Neuronal stem cell (in vitro differentiated cells): Measurements from ENCODE around the gene ZNF699.

Experiments used
- DNase-seq: peaks from one replicate; pipeline ENCODE4 v3.0.0-alpha.2; 2013; ENCODE audit warnings: low spot score
- H2AFZ ChIP-seq: one replicate; pipeline ENCODE4 v1.6.1; 2013; ENCODE audit warnings: mild to moderate bottlenecking, low read length, inconsistent platforms
- H2AK5ac ChIP-seq: 2 replicates; pipeline ENCODE4 v1.6.1; 2013; ENCODE audit warnings: low read depth, mild to moderate bottlenecking, inconsistent platforms, low read length, moderate library complexity, mixed read lengths
- H2BK120ac ChIP-seq: 2 replicates; pipeline ENCODE4 v1.6.1; 2013; ENCODE audit warnings: low read depth, mild to moderate bottlenecking, inconsistent platforms, low read length, moderate library complexity, mixed read lengths
- H2BK12ac ChIP-seq: one replicate; pipeline ENCODE4 v1.6.1; 2013; ENCODE audit warnings: low read length, inconsistent platforms
- H2BK15ac ChIP-seq: 2 replicates; pipeline ENCODE4 v1.6.1; 2013; ENCODE audit warnings: mild to moderate bottlenecking, low read length, inconsistent platforms, mixed read lengths
- H2BK5ac ChIP-seq: one replicate; pipeline ENCODE4 v1.6.1; 2013; ENCODE audit warnings: inconsistent platforms, mild to moderate bottlenecking, low read length, moderate library complexity
- H3K14ac ChIP-seq: one replicate; pipeline ENCODE4 v1.6.1; 2013; ENCODE audit warnings: low read length, inconsistent platforms
- H3K18ac ChIP-seq: 2 replicates; pipeline ENCODE4 v1.6.1; 2013; ENCODE audit warnings: low read length, inconsistent platforms
- H3K23ac ChIP-seq: 2 replicates; pipeline ENCODE4 v1.6.1; 2013; ENCODE audit warnings: low read depth, mild to moderate bottlenecking, mixed read lengths, low read length, inconsistent platforms; ENCODE audit not compliant: poor library complexity
- H3K27ac ChIP-seq: replicated peaks from 3 replicates; pipeline ENCODE4 v1.5.1; 2013; ENCODE audit warnings: low read length, inconsistent platforms
- H3K27me3 ChIP-seq, 3 experiments: 2 replicates each; pipeline ENCODE4 v1.6.1; 2013; ENCODE audit warnings: low read length in 3 of 3, mild to moderate bottlenecking in 2 of 3, inconsistent platforms in 1 of 3, low read depth in 1 of 3, mixed read lengths in 1 of 3, moderate library complexity in 1 of 3; ENCODE audit not compliant: control insufficient read depth in 3 of 3, insufficient read depth in 3 of 3
- H3K36me3 ChIP-seq, 2 donors: replicated peaks in 1 of 2; 2 replicates each; pipeline ENCODE4 v1.6.1; 2013; ENCODE audit warnings: low read length in 2 of 2; ENCODE audit not compliant: control insufficient read depth in 2 of 2, insufficient read depth in 2 of 2
- H3K4ac ChIP-seq: 2 replicates; pipeline ENCODE4 v1.6.1; 2013; ENCODE audit warnings: inconsistent platforms, mild to moderate bottlenecking, low read length, moderate library complexity
- H3K4me1 ChIP-seq, 2 donors: 1 replicate in 1 of 2; 2 replicates in 1 of 2; pipeline ENCODE4 v1.6.1; 2013; ENCODE audit warnings: low read length in 2 of 2, low read depth in 1 of 2; ENCODE audit not compliant: control insufficient read depth in 2 of 2, insufficient read depth in 1 of 2
- H3K4me2 ChIP-seq: one replicate; pipeline ENCODE4 v1.6.1; 2013; ENCODE audit warnings: mild to moderate bottlenecking, low read length, inconsistent platforms; ENCODE audit not compliant: insufficient read depth, poor library complexity, severe bottlenecking
- H3K4me3 ChIP-seq, 2 donors: 2 replicates each; pipeline ENCODE4 v1.5.1; 2013; ENCODE audit warnings: low read length in 2 of 2, mild to moderate bottlenecking in 2 of 2, inconsistent platforms in 1 of 2, moderate library complexity in 1 of 2
- H3K79me1 ChIP-seq: one replicate; pipeline ENCODE4 v1.6.1; 2013; ENCODE audit warnings: low read depth, mild to moderate bottlenecking, inconsistent platforms, low read length, moderate library complexity
- H3K9ac ChIP-seq: one replicate; pipeline ENCODE4 v1.6.1; 2013; ENCODE audit warnings: mild to moderate bottlenecking, low read depth, low read length, inconsistent platforms; ENCODE audit not compliant: poor library complexity
- H3K9me3 ChIP-seq, 2 donors: replicated peaks in 1 of 2; 2 replicates each; pipeline versions ENCODE3 to v1.6.1; 2013; ENCODE audit warnings: low read length in 2 of 2, mild to moderate bottlenecking in 2 of 2, inconsistent platforms in 1 of 2, low read depth in 1 of 2, mixed read lengths in 1 of 2, moderate library complexity in 1 of 2; ENCODE audit not compliant: control insufficient read depth in 2 of 2, insufficient read depth in 1 of 2
- H4K8ac ChIP-seq: one replicate; pipeline ENCODE4 v1.6.1; 2013; ENCODE audit warnings: low read depth, mild to moderate bottlenecking, inconsistent platforms, low read length, moderate library complexity
- H4K91ac ChIP-seq: one replicate; pipeline ENCODE4 v1.6.1; 2013; ENCODE audit warnings: low read length, low read depth, mild to moderate bottlenecking, inconsistent platforms; ENCODE audit not compliant: poor library complexity
- WGBS, 2 donors: extraction: QIAGEN DNeasy Blood & Tissue Kit; methylation state at CpG; one replicate each; pipeline ENCODE4 v1.1.7; 2013; ENCODE audit warnings: missing lambda C conversion rate in 2 of 2, mixed read lengths in 1 of 2; ENCODE audit not compliant: insufficient read length in 2 of 2, insufficient replicate concordance in 1 of 2; ENCODE audit errors: extremely low coverage in 2 of 2; 5-methylcytosine and 5-hydroxymethylcytosine counted together

ZNF699 gene

DNA sequence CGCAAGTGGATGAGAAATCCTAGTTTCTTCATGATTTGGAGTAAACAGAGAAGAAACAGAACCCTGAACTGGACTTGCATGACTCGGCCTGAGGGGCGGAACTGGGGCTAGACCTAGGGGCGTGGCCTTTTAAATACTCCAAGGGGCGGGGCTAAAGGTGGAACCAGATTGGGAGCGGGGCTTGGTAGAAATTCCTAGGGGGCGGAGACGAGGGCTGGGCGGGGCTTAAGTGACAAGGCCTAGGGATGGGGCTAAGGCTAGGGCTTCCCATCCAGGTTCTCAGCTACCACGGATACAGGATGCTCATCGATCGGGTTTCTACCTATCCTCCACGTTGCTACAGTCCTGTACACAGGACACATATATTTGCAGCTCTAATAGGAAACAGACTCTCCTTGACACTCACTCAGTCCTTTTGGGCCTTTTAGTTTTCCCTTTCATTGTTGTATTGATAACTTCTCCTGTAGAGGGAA lies 372 bp upstream of the ZNF699 start:
- peak overlapping the region; percentile 80 for H3K27ac ChIP-seq
- peaks cover 5 to 20% of the 10 kb centered on the region in 2 donors for H3K9me3 ChIP-seq
- no peak for DNase-seq

DNA sequence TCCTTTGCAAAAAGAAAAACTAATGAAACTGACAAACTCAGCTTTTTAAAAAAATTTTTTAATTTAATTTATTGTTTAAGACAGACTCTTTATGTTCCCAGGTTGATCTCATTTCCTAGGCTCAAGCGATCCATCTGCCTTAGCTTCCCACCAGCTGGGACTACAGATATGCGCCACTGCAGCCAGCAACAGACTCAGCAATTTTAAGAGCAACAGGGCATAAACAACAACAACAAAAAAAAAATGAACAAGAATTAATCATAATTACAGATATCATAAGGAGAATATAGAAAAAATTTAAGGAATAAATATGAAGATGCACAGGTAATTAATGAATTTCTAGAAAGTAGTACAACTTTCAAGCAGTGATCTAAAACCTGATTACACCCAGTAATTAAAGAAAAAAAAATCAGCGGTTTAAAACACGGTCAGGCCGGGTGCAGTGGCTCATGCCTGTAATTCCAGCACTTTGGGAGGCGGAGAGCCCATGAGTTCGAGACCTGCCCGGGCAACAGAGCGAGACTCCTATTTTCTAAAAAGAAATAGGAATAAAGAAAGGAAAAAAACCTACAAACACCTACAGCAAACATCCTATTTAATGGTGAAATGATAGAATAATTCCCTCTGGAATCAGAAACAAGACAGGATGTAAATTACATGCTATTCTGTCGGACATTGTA lies 1.4 kb downstream of the ZNF699 start:
- Histone ChIP-seq H2AK5ac (no peak overlapping the region), H2BK120ac (no peak overlapping the region), H2BK12ac (no peak overlapping the region), H3K18ac (no peak overlapping the region), H3K9me3 (peaks cover 8 to 27% of the 10 kb centered on the region in 2 donors), H4K8ac (no peak overlapping the region), H3K23ac (no peak overlapping the region), H3K14ac (no peak overlapping the region), H3K36me3 (peaks cover 2 to 19% of the 10 kb centered on the region in 2 donors), H3K27me3 (no peaks in the 10 kb centered on the region), H3K4me1 (no peaks in the 10 kb centered on the region), H3K27ac (no peak overlapping the region), H3K9ac (no peak overlapping the region), H3K79me1 (no peaks in the 10 kb centered on the region), H2AFZ (no peak overlapping the region), H3K4me2 (no peak overlapping the region), H2BK5ac (no peak overlapping the region), H2BK15ac (no peak overlapping the region), H3K4me3 (peak overlapping the region in 1 of 2 donors; percentile 79), H4K91ac (no peak overlapping the region), H3K4ac (no peak overlapping the region)
- no peak for DNase-seq
- WGBS, 2 donors: no CpG with 5 or more reads among the region's 10 CpGs

More for the DNA sequence above, 372 bp upstream of the ZNF699 start:
- H3K18ac ChIP-seq: peak overlapping the region; percentile 44
- H3K27me3 ChIP-seq: no peaks in the 10 kb centered on the region
- H2BK15ac ChIP-seq: no peak overlapping the region
- no peak overlapping the region for H4K91ac ChIP-seq
- peaks cover 0 to 5% of the 10 kb centered on the region in 2 donors for H3K36me3 ChIP-seq
- no peaks in the 10 kb centered on the region for H3K4me1 ChIP-seq
- no CpG with 5 or more reads among the region's 13 CpGs for WGBS, 2 donors
- H3K9ac ChIP-seq: no peak overlapping the region
- H2AFZ ChIP-seq: peak overlapping the region; percentile 97
- no peak overlapping the region for H2BK12ac ChIP-seq
- no peak overlapping the region for H3K4ac ChIP-seq
- no peaks in the 10 kb centered on the region for H3K79me1 ChIP-seq
- H4K8ac ChIP-seq: no peak overlapping the region
- H3K4me2 ChIP-seq: peak overlapping the region; percentile 51
- peak overlapping the region; percentile 94 for H3K23ac ChIP-seq
- no peak overlapping the region for H3K14ac ChIP-seq
- H2AK5ac ChIP-seq: no peak overlapping the region
- H2BK5ac ChIP-seq: no peak overlapping the region
- H2BK120ac ChIP-seq: no peak overlapping the region
- peak overlapping the region; percentile 79 to 83 for H3K4me3 ChIP-seq

DNA sequence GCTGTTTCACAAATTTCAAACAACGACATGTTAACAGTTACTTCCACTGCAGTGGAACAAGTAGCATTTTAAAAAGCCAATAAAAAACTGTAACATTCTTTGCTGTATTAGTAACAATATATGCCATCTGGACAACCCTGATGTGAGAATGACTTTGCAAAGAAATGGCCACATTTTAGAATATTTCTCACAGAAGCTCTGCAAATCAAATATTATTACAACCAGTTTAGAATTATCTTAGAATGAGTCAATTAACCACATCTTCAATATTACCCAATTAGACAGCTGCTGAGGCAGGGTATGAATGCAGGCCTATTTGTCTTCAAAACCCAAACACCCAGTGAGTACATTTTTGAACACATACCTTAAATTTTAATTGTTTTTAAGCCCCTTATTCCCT lies 3.2 kb downstream of the ZNF699 start:
- no peak overlapping the region for H3K4me2 ChIP-seq
- no peak overlapping the region for H3K4ac ChIP-seq
- no peak overlapping the region for H2BK120ac ChIP-seq
- no CpG with 5 or more reads among the region's 1 CpG for WGBS, 2 donors
- H3K36me3 ChIP-seq: peaks cover 5 to 36% of the 10 kb centered on the region in 2 donors
- H3K79me1 ChIP-seq: no peaks in the 10 kb centered on the region
- H2AK5ac ChIP-seq: no peak overlapping the region
- H2AFZ ChIP-seq: no peak overlapping the region
- no peak overlapping the region for H3K9ac ChIP-seq
- H3K14ac ChIP-seq: no peak overlapping the region
- H3K27ac ChIP-seq: no peak overlapping the region
- H3K4me1 ChIP-seq: no peaks in the 10 kb centered on the region
- no peak overlapping the region for H4K91ac ChIP-seq
- no peak overlapping the region for H3K18ac ChIP-seq
- DNase-seq: no peak
- peaks cover 7 to 39% of the 10 kb centered on the region in 2 donors for H3K9me3 ChIP-seq
- H3K4me3 ChIP-seq: no peak overlapping the region
- H2BK15ac ChIP-seq: no peak overlapping the region
- H2BK5ac ChIP-seq: no peak overlapping the region
- H3K23ac ChIP-seq: no peak overlapping the region
- no peak overlapping the region for H4K8ac ChIP-seq
- H2BK12ac ChIP-seq: no peak overlapping the region
- H3K27me3 ChIP-seq: no peaks in the 10 kb centered on the region

DNA sequence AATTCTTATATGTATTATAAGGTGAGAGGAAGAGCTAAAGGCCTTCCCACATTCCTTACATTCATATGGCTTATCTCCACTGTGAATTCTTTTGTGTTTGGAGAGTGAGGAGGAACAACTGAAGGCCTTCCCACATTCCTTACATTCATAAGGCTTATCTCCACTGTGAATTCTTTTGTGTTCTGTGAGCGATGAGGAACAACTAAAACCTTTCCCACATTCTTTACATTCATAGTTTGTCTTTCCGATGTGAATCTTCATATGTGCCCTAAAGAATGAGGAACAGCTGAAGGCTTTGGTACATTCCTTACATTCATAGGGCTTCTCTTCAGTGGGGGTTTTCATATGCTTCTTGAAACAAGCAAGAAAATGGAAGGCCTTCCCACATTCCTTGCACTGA lies 13.3 kb downstream of the ZNF699 start:
- peaks cover 40 to 91% of the 10 kb centered on the region in 2 donors for H3K9me3 ChIP-seq
- no peak overlapping the region for H2AFZ ChIP-seq
- no peak overlapping the region for H3K4me3 ChIP-seq
- H2BK12ac ChIP-seq: no peak overlapping the region
- peaks cover 17 to 74% of the 10 kb centered on the region in 2 donors for H3K36me3 ChIP-seq
- H3K4me2 ChIP-seq: no peak overlapping the region
- H2BK120ac ChIP-seq: no peak overlapping the region
- H4K8ac ChIP-seq: no peak overlapping the region
- no peak for DNase-seq
- H3K18ac ChIP-seq: no peak overlapping the region
- no peaks in the 10 kb centered on the region for H3K4me1 ChIP-seq
- H3K27ac ChIP-seq: no peak overlapping the region
- H3K79me1 ChIP-seq: no peaks in the 10 kb centered on the region
- peaks cover 0 to 3% (median 0%) of the 10 kb centered on the region in 3 experiments for H3K27me3 ChIP-seq
- H3K9ac ChIP-seq: no peak overlapping the region
- no peak overlapping the region for H2BK15ac ChIP-seq
- H3K4ac ChIP-seq: no peak overlapping the region
- H3K23ac ChIP-seq: no peak overlapping the region
- H2AK5ac ChIP-seq: no peak overlapping the region
- H2BK5ac ChIP-seq: no peak overlapping the region
- H4K91ac ChIP-seq: no peak overlapping the region
- H3K14ac ChIP-seq: no peak overlapping the region
- no CpG with 5 or more reads among the region's 2 CpGs for WGBS, 2 donors
